Measurements from ENCODE around the gene FUT4. TPM values are rescaled to one million over a fixed set of nuclear protein-coding genes. Genes with fewer than 3 reads are reported as not detected.

The FUT4 gene
- total RNA-seq, 1 experiment from 2014 or later, result 24.5 TPM

- Mint-ChIP-seq H3K36me3 (ENCODE audit: insufficient read depth, unreplicated experiment) (peaks cover 24% of the 10 kb centered on the region), H3K27me3 (ENCODE audit: insufficient read depth, unreplicated experiment) (no peaks in the 10 kb centered on the region), H3K4me3 (ENCODE audit: unreplicated experiment) (peak overlapping the region; percentile 86), H3K4me1 (ENCODE audit: low read depth, unreplicated experiment) (peaks cover 34% of the 10 kb centered on the region), H3K9me3 (ENCODE audit: unreplicated experiment) (no peaks in the 10 kb centered on the region), H3K27ac (ENCODE audit: unreplicated experiment) (peak overlapping the region; percentile 87)
- H3K4me3 ChIP-seq (ENCODE audit: low read depth, low read length), result peak overlapping the region; percentile 71
- H3K4me1 ChIP-seq, result peaks cover 28% of the 10 kb centered on the region
- peak; percentile 63 to 66 for DNase-seq
- no TSS peak for BruUV-seq (replicated peaks)
- H3K36me3 ChIP-seq (ENCODE audit: control insufficient read depth, insufficient read depth, low read length), result no peaks in the 10 kb centered on the region
- H3K9me3 ChIP-seq, result no peaks in the 10 kb centered on the region
- intact Hi-C loops (cut with micrococcal nuclease; ENCODE audit: unreplicated experiment), result loop anchor here (1.0 to 5.0 kb wide), 6 partner anchors 23 to 523 kb away; partner anchors contain the start of genes AMOTL1, ANKRD49, MRE11 and SRSF8
- H3K27me3 ChIP-seq (replicated peaks; ENCODE audit: control insufficient read depth, insufficient read depth, low read length), result no peaks in the 10 kb centered on the region
- ChIA-PET CTCF (interaction anchor here (1.0 to 1.3 kb wide), 4 partner anchors 19 to 79 kb away, joined by 3 to 6 read pairs (median 4); no protein-coding TSS in a partner anchor), POLR2A (interaction anchor here (1.0 to 1.7 kb wide), 5 partner anchors 11 to 44 kb away, joined by 3 to 10 read pairs (median 6); no protein-coding TSS in a partner anchor)
- no peak for TF ChIP-seq CTCF (IDR thresholded peaks at IDR 0.05; ENCODE audit: insufficient read depth in 1 of 2, low read depth in 1 of 2, low read length in 1 of 2, severe bottlenecking in 1 of 2, unreplicated experiment in 1 of 2)
Observed at GRCh38 chr11:94544646-94545263, 1.0 kb downstream of the FUT4 start.

GRCh38 chr11:94545264-94546161 lies 1.8 kb downstream of the FUT4 start:
- POLR2A ChIA-PET, result interaction anchor here (0.5 to 1.7 kb wide), 5 partner anchors 10 to 522 kb away, joined by 3 to 6 read pairs (median 4); partner anchors contain the start of genes ANKRD49 and MRE11
- intact Hi-C loops (cut with micrococcal nuclease; ENCODE audit: unreplicated experiment), result loop anchor here (1.0 to 5.0 kb wide), 4 partner anchors 15 to 287 kb away; partner anchors contain the start of gene AMOTL1

More at GRCh38 chr11:94545264-94546161, 1.8 kb downstream of the FUT4 start:
- Histone ChIP-seq H3K4me1 (peaks cover 32% of the 10 kb centered on the region), H3K36me3 (ENCODE audit: control insufficient read depth, insufficient read depth, low read length) (no peaks in the 10 kb centered on the region), H3K4me3 (ENCODE audit: low read depth, low read length) (peak overlapping the region; percentile 71), H3K9me3 (no peaks in the 10 kb centered on the region), H3K27me3 (replicated peaks; ENCODE audit: control insufficient read depth, insufficient read depth, low read length) (no peaks in the 10 kb centered on the region)
- H3K4me1 Mint-ChIP-seq (ENCODE audit: low read depth, unreplicated experiment), result peaks cover 41% of the 10 kb centered on the region
- H3K27me3 Mint-ChIP-seq (ENCODE audit: insufficient read depth, unreplicated experiment), result no peaks in the 10 kb centered on the region
- CTCF ChIA-PET, result interaction anchor here (1.1 to 1.3 kb wide), 4 partner anchors 24 to 78 kb away, joined by 3 to 6 read pairs (median 4); no protein-coding TSS in a partner anchor
- H3K27ac Mint-ChIP-seq (ENCODE audit: unreplicated experiment), result peak overlapping the region; percentile 87
- no peaks in the 10 kb centered on the region for H3K9me3 Mint-ChIP-seq (ENCODE audit: unreplicated experiment)
- H3K4me3 Mint-ChIP-seq (ENCODE audit: unreplicated experiment), result peak overlapping the region; percentile 86
- TF ChIP-seq CTCF (IDR thresholded peaks at IDR 0.05; ENCODE audit: insufficient read depth in 1 of 2, low read depth in 1 of 2, low read length in 1 of 2, severe bottlenecking in 1 of 2, unreplicated experiment in 1 of 2), result no peak
- peak; percentile 56 for DNase-seq
- peaks cover 24% of the 10 kb centered on the region for H3K36me3 Mint-ChIP-seq (ENCODE audit: insufficient read depth, unreplicated experiment)
- no TSS peak for BruUV-seq (replicated peaks)
